PC-3 (cell line): ENCODE measurements around the gene POLR2E.

Experiments used
- EZH2 ChIP-seq: fragments of 300-600 bp; sonication (generic); IDR thresholded peaks from one replicate; pipeline ENCODE4 v1.6.1; 2017; ENCODE audit warnings: antibody characterized with exemption, mild to moderate bottlenecking, low read length; ENCODE audit not compliant: unreplicated experiment
- TF ChIP-seq, protein P1 (sequence below): fragments of 300-600 bp; sonication (generic); conservative IDR thresholded peaks from 2 replicates; pipeline ENCODE4 v1.5.1; 2017; ENCODE audit warnings: antibody characterized with exemption, low read depth, mild to moderate bottlenecking, low read length

DNA sequence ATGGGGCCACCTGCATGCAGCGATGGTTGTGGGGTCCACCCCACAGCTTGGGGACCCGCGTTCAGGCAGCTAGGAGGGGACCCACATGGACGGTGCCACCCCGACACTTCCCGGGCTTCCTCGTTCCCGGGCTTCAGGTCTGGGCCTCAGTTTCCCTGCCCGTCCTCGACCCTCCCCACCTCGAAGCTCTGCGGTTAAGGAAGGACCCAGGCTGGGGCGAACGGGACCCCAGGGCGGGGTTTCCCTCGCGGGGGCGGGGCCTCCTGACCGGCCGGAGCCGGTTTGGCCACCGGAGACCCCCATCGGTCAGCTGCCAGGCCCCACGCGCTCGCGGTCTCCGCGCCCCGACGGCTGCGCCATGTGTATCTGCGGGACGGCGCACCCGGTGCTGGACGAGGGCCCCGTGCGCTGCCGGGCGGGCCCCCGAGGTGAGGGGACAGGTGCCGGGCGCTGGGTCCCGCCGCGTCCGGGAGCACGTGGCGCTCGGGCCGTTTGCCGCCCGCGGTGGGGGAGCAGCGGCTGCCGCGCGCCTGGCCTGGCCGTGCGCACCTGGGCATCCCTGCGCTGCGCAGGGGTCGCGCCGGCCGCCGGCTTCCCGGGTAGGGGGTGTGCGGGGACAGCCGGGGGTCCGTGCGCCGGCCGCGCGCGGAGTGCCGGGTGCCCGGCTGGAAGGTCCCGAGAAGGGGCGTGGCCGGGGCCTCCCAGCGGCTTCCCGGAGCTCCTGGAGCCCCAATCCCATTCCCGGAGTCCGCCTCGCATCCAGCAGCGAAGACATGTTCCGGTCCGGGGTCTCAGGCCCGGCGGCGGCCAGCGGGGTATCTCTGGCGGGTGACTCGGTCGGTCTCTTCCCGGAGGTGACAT lies 24.0 kb downstream of the POLR2E start:
- TF ChIP-seq EZH2 = no peak
- TF ChIP-seq, protein P1, sequence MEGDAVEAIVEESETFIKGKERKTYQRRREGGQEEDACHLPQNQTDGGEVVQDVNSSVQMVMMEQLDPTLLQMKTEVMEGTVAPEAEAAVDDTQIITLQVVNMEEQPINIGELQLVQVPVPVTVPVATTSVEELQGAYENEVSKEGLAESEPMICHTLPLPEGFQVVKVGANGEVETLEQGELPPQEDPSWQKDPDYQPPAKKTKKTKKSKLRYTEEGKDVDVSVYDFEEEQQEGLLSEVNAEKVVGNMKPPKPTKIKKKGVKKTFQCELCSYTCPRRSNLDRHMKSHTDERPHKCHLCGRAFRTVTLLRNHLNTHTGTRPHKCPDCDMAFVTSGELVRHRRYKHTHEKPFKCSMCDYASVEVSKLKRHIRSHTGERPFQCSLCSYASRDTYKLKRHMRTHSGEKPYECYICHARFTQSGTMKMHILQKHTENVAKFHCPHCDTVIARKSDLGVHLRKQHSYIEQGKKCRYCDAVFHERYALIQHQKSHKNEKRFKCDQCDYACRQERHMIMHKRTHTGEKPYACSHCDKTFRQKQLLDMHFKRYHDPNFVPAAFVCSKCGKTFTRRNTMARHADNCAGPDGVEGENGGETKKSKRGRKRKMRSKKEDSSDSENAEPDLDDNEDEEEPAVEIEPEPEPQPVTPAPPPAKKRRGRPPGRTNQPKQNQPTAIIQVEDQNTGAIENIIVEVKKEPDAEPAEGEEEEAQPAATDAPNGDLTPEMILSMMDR = no peak
